Measurements from ENCODE around the gene ZSCAN20.

DNA sequence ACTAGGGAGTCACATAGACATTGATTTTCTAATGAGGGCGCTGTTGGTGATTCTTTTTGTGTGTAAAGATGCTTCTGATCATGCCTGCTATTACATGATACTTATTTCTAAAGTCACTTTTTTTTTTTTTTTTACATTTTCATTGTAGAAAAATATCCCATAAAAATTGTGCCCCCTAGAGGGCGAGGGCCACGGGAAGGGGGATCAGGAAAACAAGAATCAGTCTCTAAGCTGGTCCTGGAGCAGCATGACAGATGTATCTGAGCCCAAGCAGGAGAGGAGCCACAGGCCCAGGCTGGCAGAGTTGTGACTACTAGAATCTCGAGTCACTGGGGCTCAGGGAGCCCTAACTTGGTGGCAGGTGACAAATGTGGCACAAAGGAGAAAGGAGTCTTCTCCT is 28.1 kb downstream of the ZSCAN20 start:
- TF ChIP-seq CTCF (optimal IDR thresholded peaks at IDR 0.05 in 1 of 3, IDR thresholded peaks at IDR 0.05 in 1 of 3, conservative IDR thresholded peaks at IDR 0.05 in 1 of 3; ENCODE audit: extremely low read depth in 1 of 3, insufficient read depth in 2 of 3, low read length in 3 of 3) (peak in 1 of 3 experiments; percentile 8), EZH2 (IDR thresholded peaks at IDR 0.05; ENCODE audit: low read length) (no peak)

Data from keratinocyte (primary cell).